KMS-11 (cell line): ENCODE measurements around the gene SCT.

ENCODE experiments used
- H2AFZ ChIP-seq: fragments of 200-600 bp; sonication (generic); 2 replicates; pipeline ENCODE4 v1.6.1; 2016; ENCODE audit warnings: antibody characterized with exemption, mixed run types, low read depth
- H3K27ac ChIP-seq: fragments of 200-600 bp; sonication (generic); 2 replicates; pipeline ENCODE4 v1.6.1; 2016; ENCODE audit warnings: mild to moderate bottlenecking, mixed run types
- H3K27me3 ChIP-seq: fragments of 200-600 bp; sonication (generic); 2 replicates; pipeline ENCODE4 v1.6.1; 2017; ENCODE audit warnings: mild to moderate bottlenecking, low read depth, mixed run types, moderate library complexity; ENCODE audit not compliant: insufficient read depth
- H3K36me3 ChIP-seq: fragments of 200-600 bp; sonication (generic); 2 replicates; pipeline ENCODE4 v1.6.1; 2017; ENCODE audit warnings: mild to moderate bottlenecking, mixed run types; ENCODE audit not compliant: insufficient read depth
- H3K4me1 ChIP-seq: fragments of 200-600 bp; sonication (generic); 2 replicates; pipeline ENCODE4 v1.6.1; 2016; ENCODE audit warnings: mild to moderate bottlenecking, low read depth, mixed run types; ENCODE audit not compliant: poor library complexity, severe bottlenecking
- H3K4me2 ChIP-seq: fragments of 200-600 bp; sonication (generic); 2 replicates; pipeline ENCODE4 v1.7.0; 2016; ENCODE audit warnings: mild to moderate bottlenecking, mixed run types
- H3K4me3 ChIP-seq: fragments of 200-600 bp; sonication (generic); IDR thresholded peaks from 2 replicates; pipeline ENCODE4 v1.6.1; 2017; ENCODE audit warnings: low read depth, low read length, mixed read lengths; ENCODE audit not compliant: insufficient read depth
- H3K79me2 ChIP-seq: fragments of 200-600 bp; sonication (generic); 2 replicates; pipeline ENCODE4 v1.6.1; 2016; ENCODE audit warnings: low read depth, mixed run types; ENCODE audit not compliant: insufficient read depth
- H3K9ac ChIP-seq: fragments of 200-600 bp; sonication (generic); 2 replicates; pipeline ENCODE4 v1.6.1; 2016; ENCODE audit warnings: mild to moderate bottlenecking, mixed run types
- H4K20me1 ChIP-seq: fragments of 200-600 bp; sonication (generic); 2 replicates; pipeline ENCODE4 v1.6.1; 2016; ENCODE audit warnings: mild to moderate bottlenecking, mixed run types; ENCODE audit not compliant: insufficient read depth
- TF ChIP-seq, protein P1 (sequence below): fragments of 200-600 bp; sonication (generic); conservative IDR thresholded peaks from 2 replicates; pipeline ENCODE4 v1.6.1; 2017; ENCODE audit warnings: low read depth, mild to moderate bottlenecking, antibody characterized with exemption, low read length, moderate library complexity, mixed read lengths

Gene SCT

GRCh38 chr11:641806-642370 lies 14.9 kb upstream of the SCT start:
- Histone ChIP-seq H3K36me3 (no peaks in the 10 kb centered on the region), H4K20me1 (no peaks in the 10 kb centered on the region), H3K27me3 (no peaks in the 10 kb centered on the region), H3K4me1 (peaks cover 41% of the 10 kb centered on the region), H2AFZ (no peak overlapping the region), H3K27ac (no peak overlapping the region), H3K9ac (no peak overlapping the region), H3K79me2 (no peaks in the 10 kb centered on the region), H3K4me3 (no peak overlapping the region), H3K4me2 (no peak overlapping the region)
- TF ChIP-seq, protein P1, sequence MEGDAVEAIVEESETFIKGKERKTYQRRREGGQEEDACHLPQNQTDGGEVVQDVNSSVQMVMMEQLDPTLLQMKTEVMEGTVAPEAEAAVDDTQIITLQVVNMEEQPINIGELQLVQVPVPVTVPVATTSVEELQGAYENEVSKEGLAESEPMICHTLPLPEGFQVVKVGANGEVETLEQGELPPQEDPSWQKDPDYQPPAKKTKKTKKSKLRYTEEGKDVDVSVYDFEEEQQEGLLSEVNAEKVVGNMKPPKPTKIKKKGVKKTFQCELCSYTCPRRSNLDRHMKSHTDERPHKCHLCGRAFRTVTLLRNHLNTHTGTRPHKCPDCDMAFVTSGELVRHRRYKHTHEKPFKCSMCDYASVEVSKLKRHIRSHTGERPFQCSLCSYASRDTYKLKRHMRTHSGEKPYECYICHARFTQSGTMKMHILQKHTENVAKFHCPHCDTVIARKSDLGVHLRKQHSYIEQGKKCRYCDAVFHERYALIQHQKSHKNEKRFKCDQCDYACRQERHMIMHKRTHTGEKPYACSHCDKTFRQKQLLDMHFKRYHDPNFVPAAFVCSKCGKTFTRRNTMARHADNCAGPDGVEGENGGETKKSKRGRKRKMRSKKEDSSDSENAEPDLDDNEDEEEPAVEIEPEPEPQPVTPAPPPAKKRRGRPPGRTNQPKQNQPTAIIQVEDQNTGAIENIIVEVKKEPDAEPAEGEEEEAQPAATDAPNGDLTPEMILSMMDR: no peak

GRCh38 chr11:640021-640706 lies 13.2 kb upstream of the SCT start:
- H4K20me1 ChIP-seq: no peaks in the 10 kb centered on the region
- no peak overlapping the region for H3K27ac ChIP-seq
- H3K4me1 ChIP-seq: peaks cover 24% of the 10 kb centered on the region
- H3K4me3 ChIP-seq: no peak overlapping the region
- no peaks in the 10 kb centered on the region for H3K79me2 ChIP-seq
- H3K4me2 ChIP-seq: no peak overlapping the region
- H3K9ac ChIP-seq: no peak overlapping the region
- no peak overlapping the region for H2AFZ ChIP-seq
- no peaks in the 10 kb centered on the region for H3K27me3 ChIP-seq
- H3K36me3 ChIP-seq: no peaks in the 10 kb centered on the region
- TF ChIP-seq, protein P1: no peak

GRCh38 chr11:639332-639955 lies 12.5 kb upstream of the SCT start:
- Histone ChIP-seq H4K20me1 (no peaks in the 10 kb centered on the region), H3K9ac (no peak overlapping the region), H3K79me2 (no peaks in the 10 kb centered on the region), H3K4me3 (no peak overlapping the region), H3K36me3 (no peaks in the 10 kb centered on the region), H2AFZ (no peak overlapping the region), H3K27ac (no peak overlapping the region), H3K4me1 (peaks cover 17% of the 10 kb centered on the region), H3K4me2 (no peak overlapping the region), H3K27me3 (no peaks in the 10 kb centered on the region)
- TF ChIP-seq, protein P1: no peak

DNA sequence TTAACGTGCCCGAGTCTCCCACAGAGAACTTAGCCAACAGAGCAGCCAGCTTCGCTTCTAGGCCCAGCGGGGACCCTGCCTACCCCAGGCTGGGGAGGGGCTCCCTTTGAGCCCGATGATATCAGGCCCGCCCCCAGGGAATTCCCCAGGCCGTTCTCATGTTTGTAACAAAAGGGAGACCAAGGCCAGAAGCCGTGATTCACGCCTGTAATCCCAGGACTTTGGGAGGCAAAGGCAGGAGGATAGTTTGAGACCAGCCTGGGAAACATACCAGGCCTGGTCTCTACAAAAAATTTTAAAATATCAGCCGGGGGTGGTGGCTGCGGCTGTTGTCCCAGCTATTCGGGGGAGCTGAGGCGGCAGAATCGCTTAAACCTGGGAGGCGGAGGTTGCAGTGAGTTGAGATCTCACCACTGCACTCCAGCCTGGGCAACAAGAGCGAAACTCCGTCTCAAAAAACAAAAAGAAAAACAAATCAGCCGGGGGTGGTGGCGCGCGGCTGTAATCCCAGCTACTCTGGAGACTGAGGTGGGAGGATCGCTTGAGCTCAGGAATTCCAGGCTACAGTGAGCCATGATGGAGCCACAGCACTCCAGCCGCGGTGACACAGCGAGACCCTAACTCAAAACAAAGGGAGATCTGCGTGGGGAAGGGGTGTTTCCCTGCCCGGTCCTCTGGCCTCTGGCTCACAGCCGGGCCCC lies 11.8 kb upstream of the SCT start:
- Histone ChIP-seq H3K4me1 (peaks cover 10% of the 10 kb centered on the region), H3K27me3 (no peaks in the 10 kb centered on the region), H3K79me2 (no peaks in the 10 kb centered on the region), H3K27ac (no peak overlapping the region), H3K9ac (no peak overlapping the region), H3K4me3 (no peak overlapping the region), H3K36me3 (no peaks in the 10 kb centered on the region), H2AFZ (no peak overlapping the region), H3K4me2 (no peak overlapping the region), H4K20me1 (no peaks in the 10 kb centered on the region)
- TF ChIP-seq, protein P1: no peak
